ENCODE measurements around the gene METTL1. TPM values are rescaled to one million over a fixed set of nuclear protein-coding genes. Genes with fewer than 3 reads are reported as not detected.
A peak's percentile ranks its signal among the peaks of the same experiment; 100 is the strongest.

METTL1 gene
- total and polyA plus RNA-seq, 7 experiments from 2014 or later: 11.8 to 30.9 (median 16.0) TPM

DNA sequence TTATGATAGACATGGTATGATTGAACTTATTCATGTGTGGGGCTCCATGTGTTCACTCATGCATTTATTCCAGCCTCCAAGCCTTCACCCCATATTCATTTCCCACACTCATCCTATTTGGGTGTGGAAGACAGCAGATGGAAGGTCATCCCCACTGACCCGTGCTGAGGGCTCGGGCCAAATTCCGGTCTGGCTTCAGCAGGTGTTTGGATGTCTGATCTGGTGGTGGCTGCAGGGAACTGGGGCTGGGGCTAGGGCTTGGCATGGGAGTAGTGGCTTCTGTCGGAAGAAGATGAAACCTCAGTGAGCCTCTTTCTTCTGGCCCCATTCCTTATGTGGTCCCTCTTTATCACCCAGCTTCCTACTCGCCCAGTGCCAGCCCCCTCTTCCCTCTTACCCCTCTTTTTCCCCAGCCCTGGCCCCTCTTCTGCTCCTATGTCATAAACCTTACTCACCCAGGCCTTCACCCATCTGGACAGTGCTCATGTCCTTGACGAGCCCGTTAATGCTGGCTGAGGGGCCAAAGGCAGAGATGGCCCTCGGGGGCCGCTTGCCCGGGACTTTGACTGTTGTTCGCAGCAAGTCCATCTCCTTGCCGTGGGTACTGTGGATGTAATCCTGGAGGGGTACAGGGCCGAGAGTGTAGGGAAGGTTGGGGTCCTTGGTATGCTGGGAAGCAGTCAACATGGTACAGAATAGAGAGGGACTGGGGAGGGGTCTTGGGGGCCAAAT is 41.4 kb downstream of the METTL1 start:
- peaks cover 2 to 14% (median 8%) of the 10 kb centered on the region in 7 donors for H3K4me1 Mint-ChIP-seq
- Histone ChIP-seq H3K27ac (ENCODE audit: low read depth, low read length) (no peak overlapping the region), H3K36me3 (ENCODE audit: control insufficient read depth in 2 of 3, insufficient read depth in 3 of 3, low read length in 3 of 3) (peaks cover 39 to 94% (median 51%) of the 10 kb centered on the region in 3 experiments), H3K27me3 (ENCODE audit: control insufficient read depth in 2 of 2, insufficient read depth in 2 of 2, low read length in 2 of 2) (no peaks in the 10 kb centered on the region), H3K9me3 (ENCODE audit: control insufficient read depth in 2 of 3, low read length in 3 of 3) (no peaks in the 10 kb centered on the region), H3K4me1 (ENCODE audit: control insufficient read depth in 2 of 2, insufficient read depth in 2 of 2, low read length in 2 of 2) (no peaks in the 10 kb centered on the region), H3K4me3 (ENCODE audit: low read length) (no peak overlapping the region)
- ChIA-PET POLR2A (interaction anchor here (1.0 kb wide), 1 partner anchor 8 kb away, joined by 3 read pairs; no protein-coding TSS in a partner anchor), CTCF (no interaction called here)
- no peak for ATAC-seq
- H3K4me3 Mint-ChIP-seq: no peak overlapping the region
- H3K9me3 Mint-ChIP-seq: peaks cover 0 to 1% (median 0%) of the 10 kb centered on the region in 11 donors
- H3K27me3 Mint-ChIP-seq: no peaks in the 10 kb centered on the region
- H3K36me3 Mint-ChIP-seq: peaks cover 9 to 62% (median 30%) of the 10 kb centered on the region in 5 donors
- DNase-seq: no peak
- H3K27ac Mint-ChIP-seq: peak overlapping the region in 2 of 9 donors; percentile 39 to 46
- intact Hi-C loops (cut with micrococcal nuclease): no loop called here

DNA sequence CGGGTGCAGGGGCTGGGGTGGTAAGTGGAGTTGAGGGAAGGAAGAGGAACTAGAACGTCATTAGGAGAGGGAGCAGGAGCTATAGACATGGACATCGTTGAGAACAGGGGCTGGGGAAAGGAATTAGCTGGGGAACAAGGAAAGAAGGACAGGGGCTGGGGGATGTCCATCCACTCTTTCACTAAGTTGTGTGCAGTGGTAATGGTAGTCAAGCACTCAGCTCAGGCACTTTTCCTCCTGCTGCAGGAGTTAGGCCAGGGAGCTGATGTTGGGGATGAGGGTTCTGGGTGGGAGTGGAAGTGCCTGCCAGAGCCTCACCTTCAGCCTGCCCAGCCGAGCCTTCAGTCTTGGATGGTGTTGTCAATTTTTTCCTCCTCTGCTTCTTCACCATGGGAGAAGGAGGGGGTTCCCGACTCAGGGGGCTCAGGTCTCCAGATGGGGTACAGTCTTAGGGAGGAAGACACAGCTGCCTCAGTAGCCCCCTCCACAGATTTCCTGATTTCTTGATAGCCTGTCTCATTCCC is 42.5 kb downstream of the METTL1 start:
- ATAC-seq: no peak
- CTCF ChIA-PET: no interaction called here

DNA sequence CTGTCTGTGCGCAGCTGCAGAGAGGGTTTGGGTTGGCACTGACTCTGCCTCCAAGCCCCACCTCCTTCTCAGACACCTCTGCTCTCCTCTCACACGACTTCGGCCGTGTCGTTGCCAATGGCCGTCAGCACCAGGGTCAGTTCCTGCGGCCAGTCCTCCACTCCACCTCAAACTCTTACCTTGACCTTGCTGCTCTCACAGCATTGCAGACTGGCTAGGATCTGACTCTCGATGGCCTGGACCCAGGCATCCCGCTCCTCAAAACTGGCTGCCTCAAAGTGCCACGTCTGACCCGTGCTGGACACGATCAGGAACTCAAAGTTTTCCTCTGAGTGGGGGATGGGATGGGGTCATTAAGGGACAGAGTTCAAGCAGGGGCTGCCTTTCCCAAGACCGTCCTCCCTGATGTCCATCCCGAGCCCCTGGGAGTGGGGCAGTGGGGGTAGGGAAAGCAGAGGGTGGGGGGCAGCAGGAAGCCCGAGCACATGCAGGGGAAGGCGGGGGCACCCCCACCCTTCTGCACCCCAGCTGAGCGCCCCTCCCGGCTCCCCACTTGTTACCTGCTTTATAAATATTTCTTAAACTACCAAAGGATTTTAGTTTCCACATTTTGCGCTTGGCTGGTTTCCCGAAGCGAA is 44.0 kb downstream of the METTL1 start:
- Mint-ChIP-seq H3K4me1 (peaks cover 5 to 22% (median 14%) of the 10 kb centered on the region in 7 donors), H3K27me3 (no peaks in the 10 kb centered on the region), H3K4me3 (no peak overlapping the region), H3K9me3 (peaks cover 0 to 1% (median 0%) of the 10 kb centered on the region in 11 donors), H3K36me3 (peaks cover 9 to 51% (median 20%) of the 10 kb centered on the region in 5 donors), H3K27ac (peak overlapping the region in 3 of 9 donors; percentile 6 to 55 (median 43))
- Histone ChIP-seq H3K27me3 (ENCODE audit: control insufficient read depth in 2 of 2, insufficient read depth in 2 of 2, low read length in 2 of 2) (no peaks in the 10 kb centered on the region), H3K4me1 (ENCODE audit: control insufficient read depth in 2 of 2, insufficient read depth in 2 of 2, low read length in 2 of 2) (no peaks in the 10 kb centered on the region), H3K9me3 (ENCODE audit: control insufficient read depth in 2 of 3, low read length in 3 of 3) (no peaks in the 10 kb centered on the region), H3K27ac (ENCODE audit: low read depth, low read length) (no peak overlapping the region), H3K36me3 (ENCODE audit: control insufficient read depth in 2 of 3, insufficient read depth in 3 of 3, low read length in 3 of 3) (peaks cover 19 to 68% (median 37%) of the 10 kb centered on the region in 3 experiments), H3K4me3 (ENCODE audit: low read length) (no peak overlapping the region)
- POLR2A ChIA-PET: interaction anchor here (1.2 kb wide), 1 partner anchor 14 kb away, joined by 7 read pairs; no protein-coding TSS in a partner anchor
- CTCF ChIA-PET: no interaction called here
- peak in 1 of 9 donors; percentile 10 for DNase-seq
- no peak for ATAC-seq
- intact Hi-C loops (cut with micrococcal nuclease): loop anchor here in 1 of 2 donors (2.0 kb wide), 1 partner anchor 13 kb away; no protein-coding TSS in a partner anchor

More for the DNA sequence above, 42.5 kb downstream of the METTL1 start:
- H3K27me3 ChIP-seq (ENCODE audit: control insufficient read depth in 2 of 2, insufficient read depth in 2 of 2, low read length in 2 of 2): no peaks in the 10 kb centered on the region
- POLR2A ChIA-PET: no interaction called here
- Mint-ChIP-seq H3K9me3 (peaks cover 0 to 1% (median 0%) of the 10 kb centered on the region in 11 donors), H3K36me3 (peaks cover 9 to 55% (median 21%) of the 10 kb centered on the region in 5 donors), H3K4me3 (no peak overlapping the region), H3K4me1 (peaks cover 5 to 14% (median 7%) of the 10 kb centered on the region in 7 donors), H3K27me3 (no peaks in the 10 kb centered on the region), H3K27ac (peak overlapping the region in 4 of 9 donors; percentile 13 to 36 (median 28))
- H3K4me3 ChIP-seq (ENCODE audit: low read length): no peak overlapping the region
- H3K4me1 ChIP-seq (ENCODE audit: control insufficient read depth in 2 of 2, insufficient read depth in 2 of 2, low read length in 2 of 2): no peaks in the 10 kb centered on the region
- intact Hi-C loops (cut with micrococcal nuclease): no loop called here
- DNase-seq: no peak
- H3K27ac ChIP-seq (ENCODE audit: low read depth, low read length): no peak overlapping the region
- H3K36me3 ChIP-seq (ENCODE audit: control insufficient read depth in 2 of 3, insufficient read depth in 3 of 3, low read length in 3 of 3): peaks cover 32 to 83% (median 46%) of the 10 kb centered on the region in 3 experiments
- H3K9me3 ChIP-seq (ENCODE audit: control insufficient read depth in 2 of 3, low read length in 3 of 3): no peaks in the 10 kb centered on the region

DNA sequence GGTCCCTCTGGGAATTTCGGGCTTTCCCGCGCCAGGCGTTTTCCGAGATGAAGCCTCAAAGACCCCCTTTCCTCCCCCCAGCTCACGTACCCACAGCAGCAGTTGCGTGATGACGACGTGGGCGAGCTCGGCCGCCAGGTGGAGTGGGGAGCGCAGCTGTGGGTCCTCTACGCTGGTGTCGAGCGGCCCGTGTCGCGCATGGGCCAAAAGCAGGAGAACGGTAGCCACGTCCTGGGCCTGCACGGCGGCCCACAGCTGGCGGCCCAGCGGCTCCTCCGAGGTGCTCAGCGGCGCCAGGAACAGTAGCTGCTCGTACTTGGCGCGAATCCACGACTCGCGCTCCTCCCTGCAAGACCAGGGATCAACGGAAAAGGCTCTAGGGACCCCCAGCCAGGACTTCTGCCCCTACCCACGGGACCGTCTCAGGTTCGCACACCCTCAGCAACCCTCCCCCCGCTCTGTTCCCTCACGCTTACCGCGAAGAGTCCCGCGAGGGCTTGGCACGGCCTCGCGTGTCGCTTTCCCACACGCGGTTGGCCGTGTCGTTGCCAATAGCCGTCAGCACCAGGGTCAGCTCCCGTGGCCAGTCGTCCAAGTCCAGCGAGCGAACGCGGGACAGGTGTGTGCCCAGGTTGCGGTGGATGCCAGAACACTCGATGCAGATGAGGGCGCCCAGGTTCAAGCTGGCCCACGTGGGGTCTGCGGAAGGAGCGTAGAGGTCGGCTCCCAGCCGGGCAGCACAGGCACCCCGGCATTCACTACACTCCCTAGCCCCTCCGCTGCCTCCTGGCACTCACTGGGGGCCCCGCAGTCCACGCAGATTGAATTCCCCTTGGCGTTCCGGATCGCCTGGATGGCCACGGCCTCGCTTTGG is 44.8 kb downstream of the METTL1 start:
- H3K4me3 Mint-ChIP-seq: no peak overlapping the region
- intact Hi-C loops (cut with micrococcal nuclease): loop anchor here in 1 of 2 donors (2.0 kb wide), 1 partner anchor 14 kb away; no protein-coding TSS in a partner anchor
- peaks cover 5 to 43% (median 20%) of the 10 kb centered on the region in 5 donors for H3K36me3 Mint-ChIP-seq
- peaks cover 6 to 26% (median 16%) of the 10 kb centered on the region in 7 donors for H3K4me1 Mint-ChIP-seq
- H3K9me3 Mint-ChIP-seq: peaks cover 0 to 1% (median 0%) of the 10 kb centered on the region in 11 donors
- Histone ChIP-seq H3K9me3 (ENCODE audit: control insufficient read depth in 2 of 3, low read length in 3 of 3) (no peaks in the 10 kb centered on the region), H3K27ac (ENCODE audit: low read depth, low read length) (no peak overlapping the region), H3K4me1 (ENCODE audit: control insufficient read depth in 2 of 2, insufficient read depth in 2 of 2, low read length in 2 of 2) (no peaks in the 10 kb centered on the region), H3K36me3 (ENCODE audit: control insufficient read depth in 2 of 3, insufficient read depth in 3 of 3, low read length in 3 of 3) (peaks cover 16 to 60% (median 37%) of the 10 kb centered on the region in 3 experiments), H3K4me3 (ENCODE audit: low read length) (no peak overlapping the region), H3K27me3 (ENCODE audit: control insufficient read depth in 2 of 2, insufficient read depth in 2 of 2, low read length in 2 of 2) (no peaks in the 10 kb centered on the region)
- no peak for ATAC-seq
- ChIA-PET CTCF (no interaction called here), POLR2A (interaction anchor here (1.2 kb wide), 1 partner anchor 15 kb away, joined by 7 read pairs; no protein-coding TSS in a partner anchor)
- H3K27me3 Mint-ChIP-seq: no peaks in the 10 kb centered on the region
- DNase-seq: peak in 1 of 9 donors; percentile 17
- no peak overlapping the region for H3K27ac Mint-ChIP-seq

DNA sequence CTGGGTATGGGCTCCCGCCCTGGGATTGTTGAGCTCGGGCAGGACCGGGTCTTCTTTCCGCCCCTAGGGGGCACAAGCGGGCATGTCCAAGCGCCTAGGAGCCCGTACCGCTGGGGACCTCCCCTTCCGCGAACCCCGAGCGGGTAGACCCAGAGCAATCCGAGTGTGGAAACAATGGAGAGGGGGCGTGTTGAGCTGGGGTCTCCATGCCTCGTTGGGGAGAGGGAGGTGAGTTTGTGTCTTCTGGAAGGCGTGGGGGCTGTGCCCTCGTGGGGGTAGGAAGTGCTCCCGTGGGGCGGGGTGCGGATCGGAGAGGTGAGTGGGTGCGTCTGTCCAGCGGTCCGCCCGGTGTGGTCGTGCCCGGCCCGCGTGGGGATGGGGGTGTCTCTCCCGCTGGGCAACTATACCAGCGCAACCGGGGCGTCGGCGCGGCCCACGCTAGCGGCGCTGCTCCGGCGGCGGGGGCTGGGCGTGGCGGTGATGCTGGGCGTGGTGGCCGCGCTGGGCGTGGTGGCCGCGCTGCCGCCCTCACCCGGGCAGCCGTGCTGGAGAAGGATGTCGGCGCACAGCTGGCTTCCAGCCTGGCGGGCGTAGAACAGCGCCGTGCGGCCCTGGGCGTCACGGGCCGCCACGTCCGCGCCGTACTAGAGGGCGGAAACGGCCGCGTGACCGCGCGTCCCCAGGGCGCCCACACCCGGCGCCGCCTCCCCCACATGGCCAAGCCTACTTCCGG is 45.6 kb downstream of the METTL1 start:
- Mint-ChIP-seq H3K27me3 (no peaks in the 10 kb centered on the region), H3K27ac (peak overlapping the region in 3 of 9 donors; percentile 26 to 67 (median 67)), H3K4me3 (peak overlapping the region in 2 of 10 donors; percentile 29 to 58), H3K36me3 (peaks cover under 1 to 36% (median 16%) of the 10 kb centered on the region in 5 donors), H3K9me3 (peaks cover 0 to 1% (median 0%) of the 10 kb centered on the region in 11 donors), H3K4me1 (peaks cover 13 to 28% (median 17%) of the 10 kb centered on the region in 7 donors)
- DNase-seq: peak in 2 of 9 donors; percentile 11 to 32
- intact Hi-C loops (cut with micrococcal nuclease): loop anchor here in 1 of 2 donors (2.0 kb wide), 1 partner anchor 14 kb away; no protein-coding TSS in a partner anchor
- peak; percentile 69 for ATAC-seq
- ChIA-PET CTCF (no interaction called here), POLR2A (interaction anchor here (0.8 kb wide), 1 partner anchor 13 kb away, joined by 3 read pairs; no protein-coding TSS in a partner anchor)
- Histone ChIP-seq H3K4me1 (ENCODE audit: control insufficient read depth in 2 of 2, insufficient read depth in 2 of 2, low read length in 2 of 2) (no peaks in the 10 kb centered on the region), H3K4me3 (ENCODE audit: low read length) (no peak overlapping the region), H3K9me3 (ENCODE audit: control insufficient read depth in 2 of 3, low read length in 3 of 3) (no peaks in the 10 kb centered on the region), H3K27ac (ENCODE audit: low read depth, low read length) (peak overlapping the region; percentile 21), H3K36me3 (ENCODE audit: control insufficient read depth in 2 of 3, insufficient read depth in 3 of 3, low read length in 3 of 3) (peaks cover 14 to 57% (median 32%) of the 10 kb centered on the region in 3 experiments), H3K27me3 (ENCODE audit: control insufficient read depth in 2 of 2, insufficient read depth in 2 of 2, low read length in 2 of 2) (no peaks in the 10 kb centered on the region)

Measured in naive thymus-derived CD4-positive, alpha-beta T cell (primary cell).